Sigmoid colon (tissue), 4 donors: ENCODE measurements around the gene FBXO34.

Experiments
- CTCF ChIP-seq, 4 experiments: fragments of 450-650 bp in 3 of 4; fragments of 200-600 bp in 1 of 4; IDR thresholded peaks; one replicate each; pipeline ENCODE4 v1.5.1; 2016 to 2019; ENCODE audit warnings: antibody characterized with exemption in 4 of 4, mild to moderate bottlenecking in 3 of 4, moderate library complexity in 2 of 4
- EP300 ChIP-seq, 4 donors: sonication (generic); formaldehyde crosslinking; IDR thresholded peaks; one replicate each; pipeline ENCODE4 v1.6.1; 2017; ENCODE audit warnings: antibody characterized with exemption in 4 of 4
- POLR2A ChIP-seq, 2 donors: fragments of 450-650 bp; IDR thresholded peaks; one replicate each; pipeline ENCODE4 v1.6.1; 2016; ENCODE audit warnings: antibody characterized with exemption in 2 of 2, mild to moderate bottlenecking in 2 of 2, moderate library complexity in 2 of 2

GRCh38 chr14:55399852-55400251 is 128.6 kb downstream of the FBXO34 start:
- TF ChIP-seq EP300 (IDR thresholded peaks at IDR 0.05) = no peak
- TF ChIP-seq POLR2A (IDR thresholded peaks at IDR 0.05) = no peak
- TF ChIP-seq CTCF (IDR thresholded peaks at IDR 0.05) = no peak
